Measurements from ENCODE around the gene CHST3. TPM values are rescaled to one million over a fixed set of nuclear protein-coding genes. Genes with fewer than 3 reads are reported as not detected.
"Not testable (repeated sequence)": the region's sequence is repeated elsewhere in the genome, so short reads cannot be mapped to it uniquely, and the experiment has no call there.

Gene CHST3
- total RNA-seq, 1 donor from 2014 or later, result 1.3 TPM

- ATAC-seq, result peak; percentile 60
- DNase-seq (ENCODE audit: low spot score), result no peak
Observed at GRCh38 chr10:71985542-71986250, 21.5 kb downstream of the CHST3 start.

- DNase-seq (ENCODE audit: low spot score); ATAC-seq: not testable (repeated sequence)
Observed at GRCh38 chr10:71988895-71989294, 24.7 kb downstream of the CHST3 start.

- ATAC-seq (no peak), DNase-seq (ENCODE audit: low spot score) (no peak)
Observed at GRCh38 chr10:71989661-71990454, 25.7 kb downstream of the CHST3 start.

- DNase-seq (ENCODE audit: low spot score) (no peak), ATAC-seq (no peak)
Observed at GRCh38 chr10:71990706-71991269, 26.6 kb downstream of the CHST3 start.

GRCh38 chr10:71995449-71995848, 31.3 kb downstream of the CHST3 start:
- DNase-seq (ENCODE audit: low spot score) (no peak), ATAC-seq (no peak)

GRCh38 chr10:71995887-71996575, 31.8 kb downstream of the CHST3 start:
- DNase-seq (ENCODE audit: low spot score), result no peak

GRCh38 chr10:71996592-71997371, 32.6 kb downstream of the CHST3 start:
- no peak for ATAC-seq
- no peak for DNase-seq (ENCODE audit: low spot score)

More at GRCh38 chr10:71995887-71996575, 31.8 kb downstream of the CHST3 start:
- no peak for ATAC-seq

- peak; percentile 22 for ATAC-seq
- no peak for DNase-seq (ENCODE audit: low spot score)
Observed at GRCh38 chr10:71998119-71998839, 34.1 kb downstream of the CHST3 start.

GRCh38 chr10:71998840-71999194, 34.6 kb downstream of the CHST3 start:
- DNase-seq (ENCODE audit: low spot score) (no peak), ATAC-seq (peak; percentile 51)

GRCh38 chr10:71999360-72000072, 35.3 kb downstream of the CHST3 start:
- ATAC-seq (peak; percentile 34), DNase-seq (ENCODE audit: low spot score) (no peak)

- DNase-seq (ENCODE audit: low spot score) (no peak), ATAC-seq (no peak)
Observed at GRCh38 chr10:72000073-72001032, 36.2 kb downstream of the CHST3 start.

GRCh38 chr10:72001033-72001395, 36.8 kb downstream of the CHST3 start:
- no peak for DNase-seq (ENCODE audit: low spot score)

GRCh38 chr10:72002354-72003295, 38.4 kb downstream of the CHST3 start:
- ATAC-seq, result no peak
- no peak for DNase-seq (ENCODE audit: low spot score)

More at GRCh38 chr10:72001033-72001395, 36.8 kb downstream of the CHST3 start:
- ATAC-seq, result peak; percentile 25

GRCh38 chr10:72006026-72006425, 41.8 kb downstream of the CHST3 start:
- DNase-seq (ENCODE audit: low spot score) (no peak), ATAC-seq (no peak)

GRCh38 chr10:72007246-72007892, 43.2 kb downstream of the CHST3 start:
- ATAC-seq (no peak), DNase-seq (ENCODE audit: low spot score) (no peak)
